GM18951 (cell line): Measurements from ENCODE around the gene ZC3H8.

Experiments used
- POLR2A ChIP-seq: IDR thresholded peaks from 4 replicates; pipeline ENCODE4 v1.6.1; 2011; ENCODE audit warnings: mild to moderate bottlenecking; ENCODE audit not compliant: insufficient read length, insufficient read depth; ENCODE audit errors: extremely low read depth
- in situ Hi-C: fragments of 300-500 bp; cut with MboI; formaldehyde crosslinking; loops from one replicate; pipeline ENCODE4 v1.12.0; 2022; ENCODE audit warnings: low sequenced_read_pairs, mixed read lengths, inconsistent platforms; ENCODE audit not compliant: unreplicated experiment

Gene ZC3H8

DNA sequence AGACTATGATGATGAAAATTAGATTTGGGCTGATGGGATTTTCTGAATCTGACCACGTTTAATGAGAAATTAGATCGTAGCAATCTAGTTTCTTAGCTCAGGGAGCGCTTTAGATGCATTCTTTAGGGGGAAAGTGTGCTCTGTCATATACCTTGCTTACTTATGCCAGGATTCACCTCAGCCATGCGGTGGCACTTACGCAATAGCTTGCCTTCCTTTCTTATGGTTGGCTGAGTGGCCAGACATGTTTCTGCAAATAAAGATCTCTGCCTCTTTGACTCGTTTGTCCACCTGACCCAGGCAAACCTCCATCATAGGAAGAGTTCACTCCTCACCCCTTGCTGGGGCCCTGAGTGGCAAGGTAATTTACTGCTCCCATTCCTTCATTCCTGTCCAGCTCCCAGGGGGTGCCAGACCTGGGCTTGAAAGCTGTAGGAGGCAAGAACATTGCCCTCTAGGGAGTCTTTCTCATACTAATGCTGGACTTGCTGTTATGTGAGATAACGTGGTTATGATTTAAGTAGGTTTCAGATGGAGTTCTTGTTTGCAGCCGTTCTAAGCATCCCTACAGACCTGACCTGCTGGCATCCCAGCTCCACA is 59.6 kb downstream of the ZC3H8 start:
- TF ChIP-seq POLR2A, result no peak
- in situ Hi-C loops, result no loop called here

GRCh38 chr2:112194482-112194881 is 60.4 kb downstream of the ZC3H8 start:
- in situ Hi-C loops, result no loop called here
- TF ChIP-seq POLR2A, result no peak

DNA sequence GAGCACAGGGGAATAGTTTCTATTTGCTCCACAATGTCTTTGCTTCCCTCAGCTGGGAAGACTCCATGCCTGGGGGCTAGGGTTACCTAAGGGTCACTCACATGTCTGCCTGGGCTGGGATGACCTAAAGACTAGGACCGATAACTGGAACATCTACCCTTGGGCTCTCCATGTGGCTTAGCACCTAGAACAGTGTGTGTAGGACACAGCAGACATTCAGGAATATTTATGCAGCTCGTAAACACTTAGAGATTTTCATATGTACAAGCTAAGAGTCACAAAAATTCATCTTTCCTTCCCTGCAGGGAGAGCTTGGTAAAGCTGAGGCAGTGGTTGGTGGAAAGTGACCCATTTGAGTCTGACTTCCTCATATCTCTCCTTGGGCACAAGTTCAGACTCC is 60.8 kb downstream of the ZC3H8 start:
- no peak for TF ChIP-seq POLR2A
- in situ Hi-C loops, result no loop called here

- TF ChIP-seq POLR2A, result no peak
- in situ Hi-C loops, result no loop called here
These were observed 65.8 kb downstream of the ZC3H8 start for GRCh38 chr2:112189001-112189556.

- TF ChIP-seq POLR2A, result no peak
- in situ Hi-C loops, result no loop called here
These were observed 66.8 kb downstream of the ZC3H8 start for GRCh38 chr2:112187805-112188596.

DNA sequence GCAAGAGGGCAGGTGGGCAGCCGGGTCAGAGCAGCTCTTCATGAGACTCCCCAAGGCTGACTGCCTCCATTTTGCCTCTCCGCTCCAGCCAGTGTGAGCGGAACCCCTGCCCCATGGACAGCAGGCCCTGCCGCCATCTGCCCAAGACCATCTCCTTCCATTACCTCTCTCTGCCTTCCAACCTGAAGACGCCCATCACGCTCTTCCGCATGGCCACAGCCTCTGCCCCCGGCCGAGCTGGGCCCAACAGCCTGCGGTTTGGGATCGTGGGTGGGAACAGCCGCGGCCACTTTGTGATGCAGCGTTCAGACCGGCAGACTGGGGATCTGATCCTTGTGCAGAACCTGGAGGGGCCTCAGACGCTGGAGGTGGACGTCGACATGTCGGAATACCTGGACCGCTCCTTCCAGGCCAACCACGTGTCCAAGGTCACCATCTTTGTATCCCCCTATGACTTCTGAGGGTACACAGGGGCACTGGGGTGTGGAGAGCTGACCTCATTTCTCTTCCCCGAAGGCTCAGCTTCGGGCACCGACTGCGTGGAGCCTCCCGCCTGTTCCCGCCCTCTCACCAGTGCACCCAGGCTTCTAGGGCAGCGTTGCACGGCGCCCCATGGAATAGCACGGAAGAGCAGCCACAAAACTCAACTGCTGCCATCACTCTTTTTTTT is 67.7 kb downstream of the ZC3H8 start:
- in situ Hi-C loops, result no loop called here
- no peak for TF ChIP-seq POLR2A

- in situ Hi-C loops, result no loop called here
- TF ChIP-seq POLR2A, result no peak
These were observed 69.7 kb downstream of the ZC3H8 start for GRCh38 chr2:112185131-112185530.

DNA sequence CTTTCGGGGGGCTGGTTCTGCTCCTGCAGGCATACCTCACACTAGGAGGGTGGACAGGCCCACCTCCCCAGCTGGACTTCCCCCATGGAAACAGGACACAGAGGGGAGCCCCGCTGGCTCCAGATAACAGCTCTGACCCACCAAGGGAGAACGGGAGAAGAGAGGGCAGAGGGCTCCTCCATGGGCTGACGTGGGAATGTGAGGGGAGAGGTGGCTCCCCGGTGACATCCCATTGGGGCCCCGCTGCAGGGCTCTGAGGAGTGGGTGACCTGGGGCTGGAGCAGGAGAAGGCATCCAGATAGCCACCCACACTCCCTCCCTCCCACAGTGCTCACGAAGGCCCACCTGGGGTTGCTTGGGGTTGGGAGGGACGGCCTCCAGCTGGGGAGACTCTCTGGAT is 70.7 kb downstream of the ZC3H8 start:
- in situ Hi-C loops, result no loop called here
- no peak for TF ChIP-seq POLR2A

DNA sequence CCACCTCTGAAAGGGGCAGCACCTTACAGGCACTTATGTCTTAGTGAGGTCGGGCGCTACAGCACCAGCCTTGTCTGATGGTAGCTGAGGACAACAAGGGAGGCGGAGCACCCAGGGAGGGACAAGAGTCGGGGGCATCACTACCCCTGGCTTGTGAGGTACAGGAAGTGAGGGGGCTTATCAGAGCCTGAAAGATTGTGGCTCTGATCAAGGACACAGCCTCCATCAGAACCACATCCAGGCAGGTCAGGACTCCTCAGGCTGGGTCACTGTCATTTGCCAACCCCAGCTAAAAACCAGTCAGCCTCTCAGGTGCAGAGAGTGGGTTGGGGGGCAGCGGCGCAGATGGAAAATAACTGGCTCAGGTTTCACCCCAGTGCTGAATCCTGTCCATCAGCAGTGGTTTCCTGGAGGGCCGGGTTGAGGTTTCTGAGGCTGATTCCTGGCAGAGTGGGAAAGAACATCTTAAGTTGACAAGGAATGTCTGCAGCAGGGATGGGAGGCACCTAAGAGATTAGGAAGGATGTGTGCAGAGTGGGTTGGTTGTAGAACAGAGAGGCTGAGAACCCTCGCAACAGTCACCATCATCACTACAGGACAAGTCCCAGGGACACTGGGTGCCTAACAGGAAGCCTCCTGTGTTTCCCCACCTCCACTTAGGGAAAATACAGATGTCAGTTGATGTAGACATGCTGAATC is 71.4 kb downstream of the ZC3H8 start:
- TF ChIP-seq POLR2A, result no peak
- in situ Hi-C loops, result no loop called here

- in situ Hi-C loops, result no loop called here
- TF ChIP-seq POLR2A, result no peak
These were observed 72.2 kb downstream of the ZC3H8 start for GRCh38 chr2:112182581-112183034.

GRCh38 chr2:112181571-112182290 is 73.1 kb downstream of the ZC3H8 start:
- in situ Hi-C loops, result no loop called here
- TF ChIP-seq POLR2A, result no peak

DNA sequence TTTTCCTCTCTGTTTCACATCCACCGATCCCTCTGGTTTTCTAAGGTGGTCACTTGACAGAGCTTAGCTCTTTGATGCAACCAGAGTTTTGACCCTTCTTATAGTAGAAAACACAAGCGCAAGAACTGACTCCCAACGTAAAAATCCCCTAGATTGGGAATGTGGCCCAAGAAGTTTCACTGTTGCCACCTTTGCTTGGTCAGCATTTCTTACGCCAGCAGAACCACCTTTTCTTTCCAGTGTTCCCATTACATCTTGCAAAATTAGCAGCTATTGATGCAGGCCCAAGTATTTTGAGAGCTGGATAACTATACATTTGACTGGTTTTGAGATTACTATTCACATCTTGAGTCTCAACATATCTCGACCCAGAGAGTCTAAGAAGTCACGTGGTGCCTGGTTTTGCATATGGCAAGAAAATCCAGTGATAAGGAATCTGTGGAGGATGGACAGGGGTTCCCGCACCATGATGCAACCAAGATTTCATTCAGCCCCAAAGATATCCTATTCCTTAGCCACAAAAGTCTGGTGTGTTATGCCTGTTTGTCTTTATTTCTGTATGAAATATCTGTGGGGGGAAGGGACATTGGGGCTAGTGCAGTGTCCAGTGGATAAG is 78.8 kb downstream of the ZC3H8 start:
- no peak for TF ChIP-seq POLR2A
- in situ Hi-C loops, result no loop called here
